Parathyroid adenoma (tissue), 2 donors: ENCODE data around the gene TNFSF10.
"Not testable (repeated sequence)": the region's sequence is repeated elsewhere in the genome, so short reads cannot be mapped to it uniquely, and the experiment has no call there.

Experiments used
- H2AFZ ChIP-seq: fragments of 300-600 bp; sonication (generic); one replicate; pipeline ENCODE4 v1.7.0; 2017; ENCODE audit warnings: antibody characterized with exemption, mild to moderate bottlenecking
- H3K27ac ChIP-seq: fragments of 300-600 bp; sonication (generic); one replicate; pipeline ENCODE4 v1.7.0; 2017
- H3K27me3 ChIP-seq: fragments of 300-600 bp; sonication (generic); one replicate; pipeline ENCODE4 v1.7.0; 2017; ENCODE audit warnings: low read length; ENCODE audit not compliant: control insufficient read depth, insufficient read depth
- H3K36me3 ChIP-seq: fragments of 300-600 bp; sonication (generic); one replicate; pipeline ENCODE4 v1.7.0; 2017; ENCODE audit warnings: low read length; ENCODE audit not compliant: control insufficient read depth, insufficient read depth
- H3K4me1 ChIP-seq: fragments of 300-600 bp; sonication (generic); one replicate; pipeline ENCODE4 v1.7.0; 2017; ENCODE audit warnings: control low read depth
- H3K4me2 ChIP-seq: fragments of 300-600 bp; sonication (generic); one replicate; pipeline ENCODE4 v1.7.0; 2017; ENCODE audit warnings: low read length
- H3K4me3 ChIP-seq: fragments of 300-600 bp; sonication (generic); one replicate; pipeline ENCODE4 v1.7.0; 2017; ENCODE audit warnings: low read depth, low read length
- H3K79me2 ChIP-seq: fragments of 300-600 bp; sonication (generic); one replicate; pipeline ENCODE4 v1.7.0; 2017; ENCODE audit warnings: control low read depth
- H3K9ac ChIP-seq: fragments of 300-600 bp; sonication (generic); one replicate; pipeline ENCODE4 v1.7.0; 2017; ENCODE audit warnings: mild to moderate bottlenecking
- H3K9me3 ChIP-seq: fragments of 300-600 bp; sonication (generic); one replicate; pipeline ENCODE4 v1.7.0; 2017; ENCODE audit warnings: low read length; ENCODE audit not compliant: control insufficient read depth
- TF ChIP-seq, protein P1 (sequence below): fragments of 300-600 bp; sonication (generic); IDR thresholded peaks from one replicate; pipeline ENCODE4 v1.7.0; 2017; ENCODE audit warnings: antibody characterized with exemption, mild to moderate bottlenecking
- donor health status: primary hyperparathyroidism.

Gene TNFSF10

DNA sequence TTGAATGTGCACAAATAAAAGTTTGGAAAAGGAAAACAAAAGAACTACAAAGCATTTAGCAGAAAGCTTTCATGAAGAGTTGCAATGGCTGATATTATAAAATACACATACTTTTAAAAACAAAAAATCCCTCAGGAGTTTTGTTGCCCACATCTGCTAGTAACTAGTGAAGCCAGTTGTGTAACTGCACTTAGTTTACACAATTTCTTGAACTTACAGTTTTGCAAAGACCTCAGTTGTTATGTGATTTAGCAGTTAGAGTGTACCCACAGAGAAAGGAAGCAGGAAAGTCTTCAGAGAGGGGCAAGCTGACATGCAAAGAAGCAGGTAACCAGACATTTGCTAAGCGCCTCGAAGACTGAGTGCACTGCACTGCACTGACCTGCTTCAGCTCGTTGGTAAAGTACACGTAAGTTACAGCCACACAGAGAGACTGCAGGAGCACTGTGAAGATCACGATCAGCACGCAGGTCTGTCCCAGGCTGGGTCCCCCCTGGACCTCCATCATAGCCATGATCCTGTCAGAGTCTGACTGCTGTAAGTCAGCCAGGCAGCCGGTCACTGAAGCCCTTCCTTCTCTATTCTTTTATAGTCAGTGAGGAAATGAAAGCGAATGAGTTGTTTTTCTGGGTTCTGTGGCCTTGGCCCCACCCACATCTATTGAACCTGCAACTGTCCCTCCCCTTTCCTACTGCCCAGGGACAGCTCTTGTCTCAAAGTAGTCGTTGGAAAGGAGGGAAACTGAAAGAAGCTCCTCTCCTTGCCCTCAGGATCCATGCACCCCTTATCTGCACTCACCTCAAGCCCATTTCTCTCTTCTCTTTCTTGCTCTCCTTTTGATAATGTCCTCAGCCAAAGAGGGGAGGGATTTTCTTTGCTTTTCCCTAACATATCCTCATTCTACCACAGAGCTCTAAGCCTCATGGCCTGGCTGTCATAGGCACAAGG, at the start of gene TNFSF10:
Gene TNFSF10, minus strand, starts transcription at position 560 of the 948 bp plus-strand sequence. Its CDS starts 46 bp downstream, at position 514.
- TF ChIP-seq, protein P1, sequence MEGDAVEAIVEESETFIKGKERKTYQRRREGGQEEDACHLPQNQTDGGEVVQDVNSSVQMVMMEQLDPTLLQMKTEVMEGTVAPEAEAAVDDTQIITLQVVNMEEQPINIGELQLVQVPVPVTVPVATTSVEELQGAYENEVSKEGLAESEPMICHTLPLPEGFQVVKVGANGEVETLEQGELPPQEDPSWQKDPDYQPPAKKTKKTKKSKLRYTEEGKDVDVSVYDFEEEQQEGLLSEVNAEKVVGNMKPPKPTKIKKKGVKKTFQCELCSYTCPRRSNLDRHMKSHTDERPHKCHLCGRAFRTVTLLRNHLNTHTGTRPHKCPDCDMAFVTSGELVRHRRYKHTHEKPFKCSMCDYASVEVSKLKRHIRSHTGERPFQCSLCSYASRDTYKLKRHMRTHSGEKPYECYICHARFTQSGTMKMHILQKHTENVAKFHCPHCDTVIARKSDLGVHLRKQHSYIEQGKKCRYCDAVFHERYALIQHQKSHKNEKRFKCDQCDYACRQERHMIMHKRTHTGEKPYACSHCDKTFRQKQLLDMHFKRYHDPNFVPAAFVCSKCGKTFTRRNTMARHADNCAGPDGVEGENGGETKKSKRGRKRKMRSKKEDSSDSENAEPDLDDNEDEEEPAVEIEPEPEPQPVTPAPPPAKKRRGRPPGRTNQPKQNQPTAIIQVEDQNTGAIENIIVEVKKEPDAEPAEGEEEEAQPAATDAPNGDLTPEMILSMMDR: no peak
- H3K36me3 ChIP-seq: no peaks in the 10 kb centered on the region
- H3K9ac ChIP-seq: peak within 1 kb of the TSS; percentile 38
- peaks cover 18% of the 10 kb centered on the region for H3K4me1 ChIP-seq
- H3K9me3 ChIP-seq: no peaks in the 10 kb centered on the region
- H3K27me3 ChIP-seq: no peaks in the 10 kb centered on the region
- peak within 1 kb of the TSS; percentile 99 for H3K4me3 ChIP-seq
- H3K27ac ChIP-seq: peak within 1 kb of the TSS; percentile 97
- H2AFZ ChIP-seq: peak within 1 kb of the TSS; percentile 72
- peaks cover 25% of the 10 kb centered on the region for H3K79me2 ChIP-seq
- peak within 1 kb of the TSS; percentile 88 for H3K4me2 ChIP-seq

DNA sequence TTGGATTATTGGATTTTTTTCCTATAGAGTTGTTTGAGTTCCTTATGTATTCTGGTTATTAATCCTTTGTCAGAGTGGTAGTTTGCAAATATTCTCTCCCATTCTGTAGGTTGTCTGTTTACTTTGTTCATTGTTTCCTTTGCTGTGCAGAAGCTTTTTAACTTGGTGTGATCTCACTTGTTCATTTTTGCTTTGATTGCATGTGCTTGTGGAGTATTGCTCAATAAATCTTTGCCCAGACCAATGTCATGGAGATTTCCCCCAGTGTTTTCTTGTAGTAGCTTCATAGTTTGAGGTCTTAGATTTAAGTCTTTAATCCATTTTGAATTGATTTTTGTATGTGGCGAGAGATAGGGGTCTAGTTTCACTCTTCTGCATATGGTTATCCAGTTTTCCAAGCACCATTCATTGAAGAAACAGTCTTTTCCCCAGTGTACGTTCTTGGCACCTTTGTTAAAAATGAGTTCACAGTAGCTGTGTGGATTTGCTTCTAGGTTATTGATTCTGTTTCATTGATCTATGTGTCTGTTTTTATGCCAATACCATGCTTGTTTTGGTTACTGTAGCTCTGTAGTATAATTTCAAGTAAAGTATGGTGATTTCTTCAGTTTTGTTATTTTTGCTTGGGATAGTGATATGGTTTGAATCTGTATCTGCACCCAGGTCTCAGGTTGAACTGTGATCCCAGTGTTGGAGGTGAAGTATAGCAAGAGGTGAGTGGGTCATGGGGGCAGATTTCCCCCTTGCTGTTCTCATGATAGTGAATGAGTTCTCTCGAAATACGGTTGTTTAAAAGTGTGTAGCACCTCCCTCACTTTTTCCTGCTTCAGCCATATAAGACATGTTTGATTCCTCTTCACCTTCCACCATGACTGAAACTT, 46.1 kb upstream of the TNFSF10 start:
- TF ChIP-seq, protein P1: no peak
- no peaks in the 10 kb centered on the region for H3K27me3 ChIP-seq
- H3K9me3 ChIP-seq: no peaks in the 10 kb centered on the region
- H3K9ac ChIP-seq: no peak overlapping the region
- H3K4me2 ChIP-seq: no peak overlapping the region
- peaks cover 4% of the 10 kb centered on the region for H3K4me1 ChIP-seq
- H3K27ac ChIP-seq: no peak overlapping the region
- H2AFZ ChIP-seq: no peak overlapping the region
- H3K79me2 ChIP-seq: no peaks in the 10 kb centered on the region
- no peaks in the 10 kb centered on the region for H3K36me3 ChIP-seq
- no peak overlapping the region for H3K4me3 ChIP-seq

DNA sequence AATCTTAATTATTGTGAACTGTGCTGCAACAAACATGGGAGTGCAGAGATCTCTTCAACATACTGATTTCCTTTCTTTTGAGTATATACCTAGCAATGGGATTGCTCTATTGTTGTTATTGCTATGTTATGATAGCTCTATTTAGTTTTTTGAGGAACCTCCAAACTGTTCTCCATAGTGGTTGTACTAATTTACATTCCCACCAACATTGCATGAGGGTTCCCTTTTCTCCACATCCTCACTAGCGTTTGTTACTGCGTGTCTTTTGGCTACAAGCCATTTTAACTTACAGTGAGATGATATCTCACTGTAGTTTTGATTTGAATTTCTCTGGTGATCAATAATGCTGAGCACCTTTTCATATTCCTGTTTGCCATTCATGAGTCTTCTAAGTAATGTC, 45.5 kb upstream of the TNFSF10 start:
- Histone ChIP-seq H3K27ac (no peak overlapping the region), H2AFZ (no peak overlapping the region), H3K4me1 (peaks cover 8% of the 10 kb centered on the region), H3K27me3 (no peaks in the 10 kb centered on the region), H3K4me2 (no peak overlapping the region), H3K9me3 (no peaks in the 10 kb centered on the region), H3K36me3 (no peaks in the 10 kb centered on the region), H3K4me3 (no peak overlapping the region), H3K79me2 (no peaks in the 10 kb centered on the region), H3K9ac (no peak overlapping the region)
- TF ChIP-seq, protein P1: no peak

DNA sequence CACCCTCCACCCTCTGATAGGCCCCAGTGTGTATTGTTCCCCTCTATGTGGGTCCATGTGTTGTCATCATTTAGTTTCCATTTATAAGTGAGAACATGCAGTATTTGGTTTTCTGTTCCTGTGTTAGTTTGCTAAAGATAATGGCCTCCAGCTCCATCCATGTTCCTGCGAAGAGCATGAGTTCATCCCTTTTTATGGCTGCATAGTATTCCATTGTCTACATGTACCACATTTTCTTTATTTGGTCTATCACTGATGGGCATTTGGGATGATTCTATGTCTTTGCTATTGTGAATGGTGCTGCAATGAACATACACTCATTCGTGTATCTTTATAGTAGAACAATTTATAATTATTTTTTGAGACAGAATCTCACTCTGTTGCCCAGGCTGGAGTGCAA, 43.6 kb upstream of the TNFSF10 start:
- not testable (repeated sequence) for H3K4me2 ChIP-seq, H3K9me3 ChIP-seq, H3K27me3 ChIP-seq, H3K79me2 ChIP-seq, H3K36me3 ChIP-seq, H3K27ac ChIP-seq, H3K4me3 ChIP-seq, H2AFZ ChIP-seq, H3K9ac ChIP-seq
- peaks cover 19% of the 10 kb centered on the region for H3K4me1 ChIP-seq

DNA sequence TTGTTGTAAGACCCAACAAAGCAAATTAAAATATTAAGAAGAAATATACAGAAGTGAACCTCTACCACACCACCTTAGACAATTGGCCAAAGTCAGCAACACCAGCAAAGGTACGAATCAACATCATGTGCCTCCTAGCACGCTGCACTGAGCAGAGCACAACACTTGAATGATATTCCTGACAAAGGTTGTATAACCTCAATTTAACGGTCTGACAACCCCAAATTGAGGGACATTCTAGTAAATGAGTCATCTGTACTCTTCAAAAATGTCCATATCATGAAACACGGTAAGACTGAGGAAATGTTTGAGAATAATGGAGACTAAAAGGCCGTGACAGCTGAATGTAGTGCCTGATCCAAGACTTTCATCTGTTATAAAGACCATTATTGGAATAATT, 41.3 kb upstream of the TNFSF10 start:
- no peaks in the 10 kb centered on the region for H3K27me3 ChIP-seq
- no peaks in the 10 kb centered on the region for H3K36me3 ChIP-seq
- H2AFZ ChIP-seq: peak overlapping the region; percentile 80
- no peak overlapping the region for H3K4me2 ChIP-seq
- TF ChIP-seq, protein P1: no peak
- H3K27ac ChIP-seq: no peak overlapping the region
- H3K9ac ChIP-seq: no peak overlapping the region
- no peaks in the 10 kb centered on the region for H3K9me3 ChIP-seq
- no peak overlapping the region for H3K4me3 ChIP-seq
- H3K4me1 ChIP-seq: peaks cover 19% of the 10 kb centered on the region
- no peaks in the 10 kb centered on the region for H3K79me2 ChIP-seq
